ENCODE data around the gene CAMK2B.

- TF ChIP-seq, protein P1, sequence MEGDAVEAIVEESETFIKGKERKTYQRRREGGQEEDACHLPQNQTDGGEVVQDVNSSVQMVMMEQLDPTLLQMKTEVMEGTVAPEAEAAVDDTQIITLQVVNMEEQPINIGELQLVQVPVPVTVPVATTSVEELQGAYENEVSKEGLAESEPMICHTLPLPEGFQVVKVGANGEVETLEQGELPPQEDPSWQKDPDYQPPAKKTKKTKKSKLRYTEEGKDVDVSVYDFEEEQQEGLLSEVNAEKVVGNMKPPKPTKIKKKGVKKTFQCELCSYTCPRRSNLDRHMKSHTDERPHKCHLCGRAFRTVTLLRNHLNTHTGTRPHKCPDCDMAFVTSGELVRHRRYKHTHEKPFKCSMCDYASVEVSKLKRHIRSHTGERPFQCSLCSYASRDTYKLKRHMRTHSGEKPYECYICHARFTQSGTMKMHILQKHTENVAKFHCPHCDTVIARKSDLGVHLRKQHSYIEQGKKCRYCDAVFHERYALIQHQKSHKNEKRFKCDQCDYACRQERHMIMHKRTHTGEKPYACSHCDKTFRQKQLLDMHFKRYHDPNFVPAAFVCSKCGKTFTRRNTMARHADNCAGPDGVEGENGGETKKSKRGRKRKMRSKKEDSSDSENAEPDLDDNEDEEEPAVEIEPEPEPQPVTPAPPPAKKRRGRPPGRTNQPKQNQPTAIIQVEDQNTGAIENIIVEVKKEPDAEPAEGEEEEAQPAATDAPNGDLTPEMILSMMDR (conservative IDR thresholded peaks at IDR 0.05; ENCODE audit: low read length): no peak
- no peak for TF ChIP-seq EZH2phosphoT487 (IDR thresholded peaks at IDR 0.05; ENCODE audit: borderline replicate concordance)
Observed at GRCh38 chr7:44173911-44174693, 151.3 kb downstream of the CAMK2B start.

Measured in Loucy (cell line).